Activated T-cell treated with anti-CD3 and anti-CD28 coated beads, Interleukin-2, amount 50 U/mL, for 72 hours (primary cell): ENCODE data around the gene MYBBP1A. TPM values are rescaled to one million over a fixed set of nuclear protein-coding genes. Genes with fewer than 3 reads are reported as not detected.
A peak's percentile ranks its signal among the peaks of the same experiment; 100 is the strongest.

ENCODE experiments used
- ATAC-seq, 2 donors: fragments of 150-1000 bp; cut with Tn5 transposase; replicated peaks in 1 of 2; 2 replicates each; pipeline ENCODE4 v1.10.0; 2021; ENCODE audit warnings: moderate library complexity in 2 of 2, mild to moderate bottlenecking in 1 of 2
- DNase-seq, 2 donors: peaks; one replicate each; pipeline ENCODE4 v3.0.0; 2021 to 2022; ENCODE audit warnings: mixed read lengths in 1 of 2
- H3K27ac Mint-ChIP-seq: one replicate; pipeline ENCODE4 v1.8.0; 2022; ENCODE audit warnings: mild to moderate bottlenecking, moderate library complexity, mixed read lengths
- H3K27me3 Mint-ChIP-seq: one replicate; pipeline ENCODE4 v1.8.0; 2022; ENCODE audit warnings: low read depth, mixed read lengths
- H3K36me3 Mint-ChIP-seq, 2 donors: one replicate each; pipeline ENCODE4 v1.8.0; 2022; ENCODE audit warnings: mixed read lengths in 2 of 2, mild to moderate bottlenecking in 1 of 2; ENCODE audit not compliant: insufficient read depth in 2 of 2
- H3K4me1 Mint-ChIP-seq: one replicate; pipeline ENCODE4 v1.8.0; 2022; ENCODE audit warnings: low read depth, mixed read lengths
- H3K4me3 Mint-ChIP-seq, 2 donors: one replicate each; pipeline ENCODE4 v1.8.0; 2022; ENCODE audit warnings: mild to moderate bottlenecking in 2 of 2, mixed read lengths in 2 of 2, moderate library complexity in 2 of 2
- H3K9me3 Mint-ChIP-seq, 2 donors: one replicate each; pipeline ENCODE4 v1.8.0; 2022; ENCODE audit warnings: mixed read lengths in 2 of 2
- total RNA-seq, 2 donors: library from RNA; stranded (reverse); gene quantifications; one replicate each; pipeline ENCODE4 v1.2.3, GENCODE V29; 2022

Gene MYBBP1A
- total RNA-seq, 2 donors from 2014 or later = 44.5 to 55.7 TPM

GRCh38 chr17:4519361-4519788, 35.8 kb downstream of the MYBBP1A start:
- H3K27ac Mint-ChIP-seq = no peak overlapping the region
- no peaks in the 10 kb centered on the region for H3K4me1 Mint-ChIP-seq
- no peak overlapping the region for H3K4me3 Mint-ChIP-seq
- no peaks in the 10 kb centered on the region for H3K9me3 Mint-ChIP-seq
- H3K36me3 Mint-ChIP-seq = no peaks in the 10 kb centered on the region
- DNase-seq = no peak
- no peak for ATAC-seq
- no peaks in the 10 kb centered on the region for H3K27me3 Mint-ChIP-seq

GRCh38 chr17:4518901-4519300, 36.3 kb downstream of the MYBBP1A start:
- Mint-ChIP-seq H3K27ac (no peak overlapping the region), H3K4me1 (no peaks in the 10 kb centered on the region), H3K9me3 (no peaks in the 10 kb centered on the region), H3K27me3 (no peaks in the 10 kb centered on the region), H3K4me3 (no peak overlapping the region), H3K36me3 (no peaks in the 10 kb centered on the region)
- ATAC-seq = no peak
- no peak for DNase-seq

DNA sequence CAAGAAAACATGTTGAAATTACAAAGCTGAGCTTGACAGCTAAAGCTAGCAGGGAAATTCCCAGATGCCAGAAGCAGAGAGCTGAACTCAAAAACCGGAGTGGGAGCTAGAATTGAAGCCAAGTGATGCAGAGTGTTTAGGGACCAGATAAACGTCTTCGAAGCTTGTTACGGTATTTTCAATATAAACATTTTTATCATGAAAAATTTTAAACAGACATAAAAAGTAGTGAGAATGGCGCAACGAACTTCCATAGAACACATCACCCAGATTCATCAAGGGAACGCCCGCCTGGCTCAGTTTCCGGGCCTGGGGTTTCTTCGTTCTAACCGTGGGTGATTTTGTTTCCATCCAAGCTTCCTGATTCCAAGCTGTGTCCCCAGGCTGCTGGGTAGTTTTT, 38.4 kb downstream of the MYBBP1A start:
- H3K4me3 Mint-ChIP-seq = no peak overlapping the region
- no peak for DNase-seq
- H3K4me1 Mint-ChIP-seq = no peaks in the 10 kb centered on the region
- ATAC-seq = no peak
- H3K9me3 Mint-ChIP-seq = no peaks in the 10 kb centered on the region
- H3K36me3 Mint-ChIP-seq = no peaks in the 10 kb centered on the region
- H3K27ac Mint-ChIP-seq = no peak overlapping the region
- no peaks in the 10 kb centered on the region for H3K27me3 Mint-ChIP-seq

GRCh38 chr17:4515501-4515900, 39.7 kb downstream of the MYBBP1A start:
- Mint-ChIP-seq H3K27ac (no peak overlapping the region), H3K4me1 (no peaks in the 10 kb centered on the region), H3K9me3 (no peaks in the 10 kb centered on the region), H3K36me3 (no peaks in the 10 kb centered on the region), H3K4me3 (no peak overlapping the region), H3K27me3 (no peaks in the 10 kb centered on the region)
- DNase-seq (no peak), ATAC-seq (no peak)

DNA sequence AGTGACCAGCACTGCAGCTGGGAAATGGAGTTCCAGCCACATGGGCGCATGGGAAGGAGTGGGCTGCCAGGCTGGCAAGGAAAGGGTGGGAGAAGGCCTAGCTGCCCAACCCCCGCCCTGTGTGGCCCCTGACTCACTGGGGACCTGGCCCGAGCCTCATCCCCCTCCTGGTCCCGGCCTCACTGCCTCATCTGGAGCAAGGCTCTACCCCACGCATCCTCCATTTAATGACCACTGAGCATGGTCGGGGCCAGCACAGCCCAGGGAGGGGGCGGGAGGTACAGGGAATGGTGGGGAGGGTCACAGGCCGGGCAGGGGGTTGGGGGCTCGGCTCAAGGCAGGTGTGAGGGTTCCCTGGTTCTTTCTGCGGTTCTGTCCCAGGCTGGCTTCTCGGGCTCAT, 40.4 kb downstream of the MYBBP1A start:
- no peaks in the 10 kb centered on the region for H3K27me3 Mint-ChIP-seq

GRCh38 chr17:4514206-4514605, 41.0 kb downstream of the MYBBP1A start:
- no peaks in the 10 kb centered on the region for H3K27me3 Mint-ChIP-seq
- no peak for DNase-seq
- no peak overlapping the region for H3K27ac Mint-ChIP-seq
- peaks cover 7% of the 10 kb centered on the region for H3K4me1 Mint-ChIP-seq
- H3K4me3 Mint-ChIP-seq = no peak overlapping the region
- no peaks in the 10 kb centered on the region for H3K36me3 Mint-ChIP-seq
- no peak for ATAC-seq
- no peaks in the 10 kb centered on the region for H3K9me3 Mint-ChIP-seq

More for the DNA sequence above, 40.4 kb downstream of the MYBBP1A start:
- Mint-ChIP-seq H3K36me3 (no peaks in the 10 kb centered on the region), H3K4me1 (peaks cover 1% of the 10 kb centered on the region), H3K27ac (no peak overlapping the region), H3K9me3 (no peaks in the 10 kb centered on the region), H3K4me3 (no peak overlapping the region)
- ATAC-seq (no peak), DNase-seq (no peak)

DNA sequence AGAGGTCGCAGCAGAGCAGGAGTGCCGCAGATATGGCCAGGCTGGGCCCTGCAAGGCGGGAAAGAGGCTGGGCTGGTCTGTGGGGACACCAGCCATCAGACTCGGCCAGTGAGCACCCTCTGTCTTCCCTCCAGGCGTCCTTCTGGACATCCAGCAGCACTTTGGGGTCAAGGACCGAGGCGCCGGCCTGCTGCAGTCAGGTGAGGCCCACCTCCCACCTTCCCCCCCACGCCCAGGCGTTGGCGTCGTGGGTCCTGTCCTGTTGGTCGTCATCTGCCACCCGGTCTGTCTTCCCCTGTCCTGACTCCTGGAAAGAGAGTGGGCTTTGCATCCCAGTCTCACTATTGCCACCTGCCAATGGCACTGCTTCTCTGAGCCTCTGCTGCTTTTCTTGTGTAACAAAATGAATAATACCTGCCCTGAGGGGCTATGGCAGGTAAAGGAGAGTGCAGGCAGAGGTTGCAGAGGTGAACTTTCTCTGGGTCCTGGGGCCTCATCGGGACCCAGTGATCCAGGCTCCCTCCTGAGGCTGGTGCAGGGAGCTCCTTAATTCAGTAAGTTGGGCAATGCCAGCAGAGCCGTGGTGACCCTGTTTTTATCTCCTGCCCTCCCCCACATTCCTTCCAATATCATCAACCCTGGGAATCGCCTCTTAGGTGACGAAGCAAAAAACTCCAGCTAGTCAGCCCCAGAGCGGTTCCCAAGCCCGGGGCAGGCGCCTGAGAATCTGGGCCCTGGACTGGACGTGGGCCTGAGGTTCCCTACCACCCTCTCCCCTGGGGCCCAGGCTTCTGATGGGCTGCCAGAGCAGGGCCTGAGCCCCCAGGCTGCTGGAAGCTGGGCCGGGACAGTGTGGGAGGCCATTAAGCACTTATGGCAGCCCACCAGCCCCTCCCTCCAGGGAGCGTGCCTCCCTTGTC, 41.8 kb downstream of the MYBBP1A start:
- no peak overlapping the region for H3K27ac Mint-ChIP-seq
- no peaks in the 10 kb centered on the region for H3K9me3 Mint-ChIP-seq
- no peak for ATAC-seq

GRCh38 chr17:4512156-4513112, 42.8 kb downstream of the MYBBP1A start:
- H3K27ac Mint-ChIP-seq = no peak overlapping the region

More for the DNA sequence above, 41.8 kb downstream of the MYBBP1A start:
- Mint-ChIP-seq H3K4me3 (no peak overlapping the region), H3K36me3 (no peaks in the 10 kb centered on the region), H3K4me1 (peaks cover 15% of the 10 kb centered on the region), H3K27me3 (no peaks in the 10 kb centered on the region)
- DNase-seq = no peak

DNA sequence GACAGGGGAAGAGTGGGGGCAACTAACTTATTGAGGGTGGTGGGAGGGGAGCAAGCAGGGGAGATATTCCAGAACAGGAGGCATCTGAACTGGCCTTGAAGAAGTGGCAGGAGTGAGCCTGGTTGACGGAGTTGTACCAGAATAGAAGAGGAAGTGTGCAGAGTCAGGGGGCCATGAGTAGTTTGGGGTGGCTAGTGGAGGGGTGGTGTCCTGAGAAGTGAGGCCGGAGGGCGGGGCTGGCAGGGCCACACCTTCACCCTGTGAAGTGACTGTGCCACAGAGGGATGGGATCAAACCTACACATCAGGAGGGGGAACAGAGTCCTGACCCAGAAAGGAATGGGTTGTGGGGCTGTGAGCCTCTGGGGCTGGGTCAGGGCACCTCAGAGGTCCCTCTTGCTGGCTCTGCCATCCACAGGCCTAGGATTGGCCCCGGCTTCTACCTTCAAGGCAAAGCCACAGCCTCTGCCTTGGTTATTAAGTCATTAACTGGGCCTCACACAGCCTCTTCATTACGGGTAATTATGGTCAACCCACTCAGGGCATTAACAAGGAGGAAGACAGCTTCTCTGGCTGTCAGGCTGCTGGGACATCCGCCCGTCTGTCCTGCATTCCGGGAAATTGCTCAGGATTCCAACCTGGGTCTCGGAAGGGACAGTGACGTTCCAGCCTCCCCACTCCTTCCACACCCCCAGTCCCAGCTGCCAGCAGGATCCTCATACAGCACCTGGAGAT, 43.8 kb downstream of the MYBBP1A start:
- peaks cover 15% of the 10 kb centered on the region for H3K4me1 Mint-ChIP-seq
- no peaks in the 10 kb centered on the region for H3K27me3 Mint-ChIP-seq
- no peak overlapping the region for H3K27ac Mint-ChIP-seq
- ATAC-seq = no peak
- no peaks in the 10 kb centered on the region for H3K9me3 Mint-ChIP-seq
- H3K36me3 Mint-ChIP-seq = no peaks in the 10 kb centered on the region
- DNase-seq = no peak
- H3K4me3 Mint-ChIP-seq = no peak overlapping the region

More at GRCh38 chr17:4512156-4513112, 42.8 kb downstream of the MYBBP1A start:
- Mint-ChIP-seq H3K9me3 (no peaks in the 10 kb centered on the region), H3K36me3 (no peaks in the 10 kb centered on the region), H3K27me3 (no peaks in the 10 kb centered on the region), H3K4me3 (no peak overlapping the region), H3K4me1 (peaks cover 15% of the 10 kb centered on the region)
- ATAC-seq (no peak), DNase-seq (no peak)

DNA sequence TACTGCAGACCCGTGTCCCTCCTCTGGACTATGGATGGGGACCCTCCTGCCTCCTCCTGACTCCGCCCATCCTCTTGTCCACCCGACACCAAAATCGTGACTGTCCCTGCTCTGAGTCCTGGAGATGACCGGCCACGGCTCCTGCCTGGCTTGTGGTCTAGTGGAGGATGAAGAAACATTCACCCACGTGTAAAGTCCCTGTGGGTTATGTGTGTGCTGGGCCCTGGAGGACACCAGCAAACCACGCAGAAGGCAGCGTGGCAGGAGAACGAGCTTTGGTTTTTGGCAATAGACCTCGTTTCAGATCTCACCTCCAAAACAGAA, 44.6 kb downstream of the MYBBP1A start:
- ATAC-seq (no peak), DNase-seq (no peak)
- Mint-ChIP-seq H3K27ac (no peak overlapping the region), H3K4me3 (no peak overlapping the region), H3K9me3 (no peaks in the 10 kb centered on the region), H3K27me3 (no peaks in the 10 kb centered on the region), H3K4me1 (peaks cover 15% of the 10 kb centered on the region), H3K36me3 (no peaks in the 10 kb centered on the region)

GRCh38 chr17:4509923-4510617, 45.1 kb downstream of the MYBBP1A start:
- Mint-ChIP-seq H3K36me3 (no peaks in the 10 kb centered on the region), H3K9me3 (no peaks in the 10 kb centered on the region), H3K4me1 (peaks cover 17% of the 10 kb centered on the region), H3K27ac (no peak overlapping the region), H3K27me3 (no peaks in the 10 kb centered on the region), H3K4me3 (no peak overlapping the region)
- DNase-seq (no peak), ATAC-seq (no peak)

- peaks cover 23% of the 10 kb centered on the region for H3K4me1 Mint-ChIP-seq
- H3K27ac Mint-ChIP-seq = no peak overlapping the region
These were observed 45.8 kb downstream of the MYBBP1A start for GRCh38 chr17:4509401-4509800.

More at GRCh38 chr17:4509401-4509800, 45.8 kb downstream of the MYBBP1A start:
- Mint-ChIP-seq H3K36me3 (no peaks in the 10 kb centered on the region), H3K9me3 (no peaks in the 10 kb centered on the region), H3K4me3 (no peak overlapping the region), H3K27me3 (no peaks in the 10 kb centered on the region)
- peak; percentile 73 to 76 for ATAC-seq
- peak; percentile 49 to 50 for DNase-seq
